Nephron (organoid): ENCODE results near the gene WNK2.

Experiments used
- H3K27ac Mint-ChIP-seq, 3 experiments: 2 replicates each; pipeline ENCODE4 v1.8.0; 2020; ENCODE audit warnings: mixed read lengths in 3 of 3, mild to moderate bottlenecking in 2 of 3, moderate library complexity in 1 of 3
- H3K27me3 Mint-ChIP-seq: 2 replicates; pipeline ENCODE4 v1.8.0; 2021; ENCODE audit warnings: low read depth, mild to moderate bottlenecking, moderate library complexity, mixed read lengths
- H3K36me3 Mint-ChIP-seq: 2 replicates; pipeline ENCODE4 v1.8.0; 2020; ENCODE audit warnings: low read depth, mixed read lengths
- H3K4me1 Mint-ChIP-seq: 2 replicates; pipeline ENCODE4 v1.8.0; 2020; ENCODE audit warnings: mixed read lengths
- H3K4me3 Mint-ChIP-seq, 3 experiments: 2 replicates each; pipeline ENCODE4 v1.8.0; 2020; ENCODE audit warnings: mild to moderate bottlenecking in 3 of 3, mixed read lengths in 3 of 3, moderate library complexity in 2 of 3
- H3K9me3 Mint-ChIP-seq: 2 replicates; pipeline ENCODE4 v1.8.0; 2020; ENCODE audit warnings: mixed read lengths
- CTCF ChIP-seq, 3 experiments: fragments of 200-600 bp; sonication (generic); IDR thresholded peaks; one replicate each; pipeline ENCODE4 v1.5.0; 2021; ENCODE audit warnings: antibody characterized with exemption in 3 of 3; ENCODE audit not compliant: unreplicated experiment in 3 of 3

Gene WNK2

GRCh38 chr9:93189369-93190132 is 5.6 kb downstream of the WNK2 start:
- H3K27me3 Mint-ChIP-seq = peaks cover 24% of the 10 kb centered on the region
- TF ChIP-seq CTCF (IDR thresholded peaks at IDR 0.05; ENCODE audit: unreplicated experiment in 3 of 3) = no peak
- H3K36me3 Mint-ChIP-seq = no peaks in the 10 kb centered on the region
- peaks cover 46% of the 10 kb centered on the region for H3K4me1 Mint-ChIP-seq
- no peak overlapping the region for H3K4me3 Mint-ChIP-seq
- H3K27ac Mint-ChIP-seq = peak overlapping the region in 2 of 3 experiments; percentile 6 to 21
- no peaks in the 10 kb centered on the region for H3K9me3 Mint-ChIP-seq

GRCh38 chr9:93190133-93190525 is 6.2 kb downstream of the WNK2 start:
- Mint-ChIP-seq H3K4me3 (no peak overlapping the region), H3K27me3 (peaks cover 24% of the 10 kb centered on the region), H3K27ac (no peak overlapping the region), H3K4me1 (peaks cover 51% of the 10 kb centered on the region), H3K36me3 (no peaks in the 10 kb centered on the region), H3K9me3 (no peaks in the 10 kb centered on the region)
- TF ChIP-seq CTCF (IDR thresholded peaks at IDR 0.05; ENCODE audit: unreplicated experiment in 3 of 3) = no peak

GRCh38 chr9:93190656-93191353 is 6.9 kb downstream of the WNK2 start:
- Mint-ChIP-seq H3K4me3 (no peak overlapping the region), H3K9me3 (no peaks in the 10 kb centered on the region), H3K36me3 (no peaks in the 10 kb centered on the region), H3K27ac (peak overlapping the region in 1 of 3 experiments; percentile 17), H3K4me1 (peaks cover 50% of the 10 kb centered on the region), H3K27me3 (peaks cover 21% of the 10 kb centered on the region)
- no peak for TF ChIP-seq CTCF (IDR thresholded peaks at IDR 0.05; ENCODE audit: unreplicated experiment in 3 of 3)

GRCh38 chr9:93191354-93191660 is 7.4 kb downstream of the WNK2 start:
- Mint-ChIP-seq H3K27ac (peak overlapping the region in 1 of 3 experiments; percentile 17), H3K4me1 (peaks cover 48% of the 10 kb centered on the region), H3K27me3 (peaks cover 17% of the 10 kb centered on the region)

GRCh38 chr9:93192721-93193387 is 8.9 kb downstream of the WNK2 start:
- peaks cover 42% of the 10 kb centered on the region for H3K4me1 Mint-ChIP-seq
- no peak for TF ChIP-seq CTCF (IDR thresholded peaks at IDR 0.05; ENCODE audit: unreplicated experiment in 3 of 3)
- H3K4me3 Mint-ChIP-seq = no peak overlapping the region
- H3K27ac Mint-ChIP-seq = no peak overlapping the region
- peaks cover 12% of the 10 kb centered on the region for H3K27me3 Mint-ChIP-seq
- no peaks in the 10 kb centered on the region for H3K36me3 Mint-ChIP-seq
- H3K9me3 Mint-ChIP-seq = no peaks in the 10 kb centered on the region

More at GRCh38 chr9:93191354-93191660, 7.4 kb downstream of the WNK2 start:
- Mint-ChIP-seq H3K36me3 (no peaks in the 10 kb centered on the region), H3K4me3 (no peak overlapping the region), H3K9me3 (no peaks in the 10 kb centered on the region)
- no peak for TF ChIP-seq CTCF (IDR thresholded peaks at IDR 0.05; ENCODE audit: unreplicated experiment in 3 of 3)
